ENCODE measurements around the gene ARFGEF3. TPM values are rescaled to one million over a fixed set of nuclear protein-coding genes. Genes with fewer than 3 reads are reported as not detected.

The ARFGEF3 gene
- total RNA-seq, 1 experiment from 2014 or later = 7.8 TPM

DNA sequence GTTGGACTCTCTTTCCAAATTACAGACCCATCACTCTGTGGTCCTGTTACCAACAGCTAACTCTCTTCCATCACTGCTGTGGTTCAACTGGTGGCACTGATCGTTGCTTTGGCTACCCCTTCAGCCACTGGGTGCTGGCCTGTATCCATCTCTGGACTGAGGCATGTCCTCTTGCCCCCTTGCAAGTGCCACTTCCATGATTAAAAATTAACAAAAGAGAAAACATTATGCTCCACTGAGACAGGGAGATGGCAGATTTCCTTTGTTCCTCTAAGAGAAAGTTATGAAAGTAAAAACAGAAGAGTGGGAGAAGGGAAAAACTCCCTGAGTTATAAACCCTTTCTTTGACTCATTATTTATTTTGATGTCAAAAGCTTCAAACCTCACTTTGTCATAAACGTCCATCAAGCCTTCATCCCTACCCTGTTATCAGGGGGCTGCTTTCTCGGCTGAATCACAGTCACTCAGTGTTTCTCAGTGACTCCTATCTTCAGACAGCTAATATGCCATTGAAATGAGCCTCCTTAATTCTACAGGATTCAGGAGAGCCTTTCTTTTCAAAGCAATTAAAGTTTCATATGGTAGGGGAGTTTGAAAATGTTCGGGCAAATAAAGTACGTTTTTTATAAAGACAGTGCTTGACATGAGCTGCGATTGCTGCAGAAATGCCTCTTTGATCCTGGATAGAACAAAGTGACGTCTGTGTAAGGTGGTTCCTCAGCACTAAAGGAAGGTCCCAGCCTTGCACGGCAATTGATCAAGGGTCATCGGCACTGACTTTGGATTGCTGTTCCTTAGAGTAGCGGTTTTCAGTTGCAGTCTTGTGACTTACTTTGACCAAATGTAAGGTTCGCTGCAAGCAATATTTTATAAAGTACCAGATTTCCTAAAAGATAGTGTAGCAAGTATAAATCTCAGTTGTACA is 106.5 kb downstream of the ARFGEF3 start:
- intact Hi-C loops (cut with micrococcal nuclease) = no loop called here
- TF ChIP-seq EZH2phosphoT487 (IDR thresholded peaks at IDR 0.05; ENCODE audit: borderline replicate concordance, low read length) (no peak), EZH2 (IDR thresholded peaks at IDR 0.05; ENCODE audit: low read length, unreplicated experiment) (no peak)
- TF ChIP-seq, protein P1, sequence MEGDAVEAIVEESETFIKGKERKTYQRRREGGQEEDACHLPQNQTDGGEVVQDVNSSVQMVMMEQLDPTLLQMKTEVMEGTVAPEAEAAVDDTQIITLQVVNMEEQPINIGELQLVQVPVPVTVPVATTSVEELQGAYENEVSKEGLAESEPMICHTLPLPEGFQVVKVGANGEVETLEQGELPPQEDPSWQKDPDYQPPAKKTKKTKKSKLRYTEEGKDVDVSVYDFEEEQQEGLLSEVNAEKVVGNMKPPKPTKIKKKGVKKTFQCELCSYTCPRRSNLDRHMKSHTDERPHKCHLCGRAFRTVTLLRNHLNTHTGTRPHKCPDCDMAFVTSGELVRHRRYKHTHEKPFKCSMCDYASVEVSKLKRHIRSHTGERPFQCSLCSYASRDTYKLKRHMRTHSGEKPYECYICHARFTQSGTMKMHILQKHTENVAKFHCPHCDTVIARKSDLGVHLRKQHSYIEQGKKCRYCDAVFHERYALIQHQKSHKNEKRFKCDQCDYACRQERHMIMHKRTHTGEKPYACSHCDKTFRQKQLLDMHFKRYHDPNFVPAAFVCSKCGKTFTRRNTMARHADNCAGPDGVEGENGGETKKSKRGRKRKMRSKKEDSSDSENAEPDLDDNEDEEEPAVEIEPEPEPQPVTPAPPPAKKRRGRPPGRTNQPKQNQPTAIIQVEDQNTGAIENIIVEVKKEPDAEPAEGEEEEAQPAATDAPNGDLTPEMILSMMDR (conservative IDR thresholded peaks at IDR 0.05; ENCODE audit: low read depth, low read length) = no peak
- Histone ChIP-seq H3K4me2 (ENCODE audit: low read length) (no peak overlapping the region), H3K27me3 (ENCODE audit: low read length) (no peaks in the 10 kb centered on the region), H3K4me3 (ENCODE audit: low read length) (no peak overlapping the region), H4K20me1 (ENCODE audit: low read length) (no peaks in the 10 kb centered on the region), H3K79me2 (ENCODE audit: low read length) (no peaks in the 10 kb centered on the region), H3K9me3 (ENCODE audit: low read length) (no peaks in the 10 kb centered on the region), H2AFZ (ENCODE audit: low read length) (no peak overlapping the region), H3F3A (ENCODE audit: low read length, unreplicated experiment) (no peaks in the 10 kb centered on the region), H3K27ac (ENCODE audit: low read length) (no peak overlapping the region), H3K36me3 (ENCODE audit: low read depth, low read length) (no peaks in the 10 kb centered on the region), H3K9ac (ENCODE audit: low read length) (no peak overlapping the region), H3K9me2 (replicated peaks; ENCODE audit: low read length) (no peaks in the 10 kb centered on the region), H3K4me1 (ENCODE audit: insufficient read depth, low read length) (no peaks in the 10 kb centered on the region)
- ChIA-PET CTCF (no interaction called here), POLR2A (ENCODE audit: unreplicated experiment) (no interaction called here)
- no TSS peak for BruUV-seq (replicated peaks)
- ATAC-seq (no peak), DNase-seq (no peak)

DNA sequence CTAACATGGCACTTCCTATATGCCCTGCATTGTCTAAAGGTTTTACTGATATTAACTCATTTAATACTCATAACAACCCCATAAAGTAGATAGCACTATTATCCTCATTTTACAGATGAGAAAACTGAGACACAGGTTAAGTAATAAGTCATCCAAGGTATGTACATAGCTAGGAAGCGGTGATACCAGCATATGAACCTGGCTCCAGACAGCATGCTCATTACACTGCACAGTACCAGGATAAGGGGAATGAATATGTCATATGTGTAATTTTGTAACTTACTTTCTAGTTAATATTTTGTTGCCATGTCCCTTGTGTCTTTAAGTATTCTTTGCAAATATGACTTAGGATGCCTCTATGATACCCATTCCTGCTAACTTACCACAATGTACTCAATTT is 109.7 kb downstream of the ARFGEF3 start:
- TF ChIP-seq EZH2phosphoT487 (IDR thresholded peaks at IDR 0.05; ENCODE audit: borderline replicate concordance, low read length) (no peak), EZH2 (IDR thresholded peaks at IDR 0.05; ENCODE audit: low read length, unreplicated experiment) (no peak)
- TF ChIP-seq, protein P1 (conservative IDR thresholded peaks at IDR 0.05; ENCODE audit: low read depth, low read length) = no peak
- H2AFZ ChIP-seq (ENCODE audit: low read length) = no peak overlapping the region
- H3K27ac ChIP-seq (ENCODE audit: low read length) = no peak overlapping the region
- POLR2A ChIA-PET (ENCODE audit: unreplicated experiment) = no interaction called here
- H3K27me3 ChIP-seq (ENCODE audit: low read length) = no peaks in the 10 kb centered on the region
- no peaks in the 10 kb centered on the region for H3K79me2 ChIP-seq (ENCODE audit: low read length)
- no peak overlapping the region for H3K4me2 ChIP-seq (ENCODE audit: low read length)
- H3K9me3 ChIP-seq (ENCODE audit: low read length) = no peaks in the 10 kb centered on the region
- H3K36me3 ChIP-seq (ENCODE audit: low read depth, low read length) = no peaks in the 10 kb centered on the region
- intact Hi-C loops (cut with micrococcal nuclease) = no loop called here
- no peaks in the 10 kb centered on the region for H3K4me1 ChIP-seq (ENCODE audit: insufficient read depth, low read length)
- H3F3A ChIP-seq (ENCODE audit: low read length, unreplicated experiment) = no peaks in the 10 kb centered on the region
- H3K9ac ChIP-seq (ENCODE audit: low read length) = no peak overlapping the region
- no peaks in the 10 kb centered on the region for H4K20me1 ChIP-seq (ENCODE audit: low read length)
- no peak overlapping the region for H3K4me3 ChIP-seq (ENCODE audit: low read length)
- CTCF ChIA-PET = no interaction called here
- ATAC-seq = no peak
- no peak for DNase-seq
- H3K9me2 ChIP-seq (replicated peaks; ENCODE audit: low read length) = no peaks in the 10 kb centered on the region
- no TSS peak for BruUV-seq (replicated peaks)
